HL-60 (cell line): ENCODE results near the gene PIK3R3.

Experiments used
- DNase-seq, 2 experiments: peaks; one replicate each; pipeline ENCODE4 v3.0.0-alpha.2; 2010 to 2020; ENCODE audit warnings: low read depth in 1 of 2, low spot score in 1 of 2
- H3K27ac ChIP-seq: fragments of 250-450 bp; sonication (Bioruptor Pico); replicated peaks from 2 replicates; pipeline ENCODE4 v1.5.1; 2020; ENCODE audit warnings: mild to moderate bottlenecking, moderate library complexity
- H3K27me3 ChIP-seq: fragments of 250-450 bp; sonication (Bioruptor Pico); 2 replicates; pipeline ENCODE4 v1.5.1; 2021; ENCODE audit warnings: mild to moderate bottlenecking, moderate library complexity; ENCODE audit not compliant: insufficient read depth, poor library complexity, severe bottlenecking
- H3K4me3 ChIP-seq: replicated peaks from 2 replicates; pipeline ENCODE4 v1.5.1; 2011; ENCODE audit warnings: mild to moderate bottlenecking, control low read depth, low read length; ENCODE audit not compliant: insufficient read depth
- GABPA ChIP-seq: IDR thresholded peaks from 2 replicates; pipeline ENCODE4 v1.6.1; 2012; ENCODE audit warnings: low read depth
- POLR2AphosphoS5 ChIP-seq: IDR thresholded peaks from 2 replicates; pipeline ENCODE4 v1.6.1; 2012; ENCODE audit warnings: low read depth
- SPI1 ChIP-seq: IDR thresholded peaks from 2 replicates; pipeline ENCODE4 v1.6.1; 2012; ENCODE audit warnings: low read depth, mild to moderate bottlenecking, borderline replicate concordance
- TF ChIP-seq, protein P1 (sequence below): IDR thresholded peaks from 2 replicates; pipeline ENCODE4 v1.6.1; 2012; ENCODE audit warnings: low read depth; ENCODE audit not compliant: insufficient replicate concordance
- TF ChIP-seq, protein P2 (sequence below): IDR thresholded peaks from one replicate; pipeline ENCODE4 v1.5.1; 2011; ENCODE audit warnings: low read length, control low read depth, inconsistent platforms; ENCODE audit not compliant: insufficient read depth

Gene PIK3R3

DNA sequence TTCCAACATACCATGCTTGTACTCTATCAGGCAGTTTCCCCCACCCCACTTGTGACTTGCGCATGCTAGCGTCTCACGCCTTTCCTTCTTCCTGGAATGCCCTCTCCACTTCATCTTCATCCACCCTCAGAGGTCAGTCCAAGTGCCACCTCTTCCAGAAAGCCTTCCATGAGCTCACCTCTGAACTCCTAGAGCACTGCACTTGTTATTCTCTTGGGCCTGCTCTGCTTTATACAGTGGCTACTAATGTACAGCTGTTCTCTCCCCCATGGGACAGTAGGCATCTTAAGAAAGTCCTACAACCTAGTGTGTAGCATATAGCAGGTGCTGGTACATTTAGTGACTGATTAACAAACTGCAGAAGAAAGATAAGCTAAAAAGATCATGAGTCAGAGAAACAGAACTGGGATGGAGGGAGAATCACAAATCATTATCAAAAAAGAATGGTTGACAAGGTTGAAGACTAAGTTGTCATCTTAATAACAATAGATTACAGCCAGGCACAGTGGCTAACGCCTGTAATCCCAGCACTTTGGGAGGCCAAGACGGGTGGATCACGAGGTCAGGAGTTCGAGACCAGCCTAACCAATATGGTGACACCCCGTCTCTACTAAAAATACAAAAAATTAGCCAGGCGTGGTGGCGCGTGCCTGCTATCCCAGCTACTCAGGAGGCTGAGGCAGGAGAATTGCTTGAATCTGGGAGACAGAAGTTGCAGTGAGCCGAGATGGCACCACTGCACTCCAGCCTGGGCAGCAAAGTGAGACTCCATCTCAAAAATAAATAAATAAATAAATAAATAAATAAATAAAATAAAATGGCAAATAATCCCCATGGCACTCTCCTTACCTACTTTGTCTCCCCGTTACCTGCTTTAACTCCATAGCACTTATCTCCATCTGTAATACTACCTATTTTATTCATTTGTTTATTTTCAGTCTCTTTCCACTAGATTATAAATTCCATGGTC, 26.2 kb upstream of the PIK3R3 start:
- TF ChIP-seq POLR2AphosphoS5 (no peak), GABPA (no peak), SPI1 (no peak)
- TF ChIP-seq, protein P1, sequence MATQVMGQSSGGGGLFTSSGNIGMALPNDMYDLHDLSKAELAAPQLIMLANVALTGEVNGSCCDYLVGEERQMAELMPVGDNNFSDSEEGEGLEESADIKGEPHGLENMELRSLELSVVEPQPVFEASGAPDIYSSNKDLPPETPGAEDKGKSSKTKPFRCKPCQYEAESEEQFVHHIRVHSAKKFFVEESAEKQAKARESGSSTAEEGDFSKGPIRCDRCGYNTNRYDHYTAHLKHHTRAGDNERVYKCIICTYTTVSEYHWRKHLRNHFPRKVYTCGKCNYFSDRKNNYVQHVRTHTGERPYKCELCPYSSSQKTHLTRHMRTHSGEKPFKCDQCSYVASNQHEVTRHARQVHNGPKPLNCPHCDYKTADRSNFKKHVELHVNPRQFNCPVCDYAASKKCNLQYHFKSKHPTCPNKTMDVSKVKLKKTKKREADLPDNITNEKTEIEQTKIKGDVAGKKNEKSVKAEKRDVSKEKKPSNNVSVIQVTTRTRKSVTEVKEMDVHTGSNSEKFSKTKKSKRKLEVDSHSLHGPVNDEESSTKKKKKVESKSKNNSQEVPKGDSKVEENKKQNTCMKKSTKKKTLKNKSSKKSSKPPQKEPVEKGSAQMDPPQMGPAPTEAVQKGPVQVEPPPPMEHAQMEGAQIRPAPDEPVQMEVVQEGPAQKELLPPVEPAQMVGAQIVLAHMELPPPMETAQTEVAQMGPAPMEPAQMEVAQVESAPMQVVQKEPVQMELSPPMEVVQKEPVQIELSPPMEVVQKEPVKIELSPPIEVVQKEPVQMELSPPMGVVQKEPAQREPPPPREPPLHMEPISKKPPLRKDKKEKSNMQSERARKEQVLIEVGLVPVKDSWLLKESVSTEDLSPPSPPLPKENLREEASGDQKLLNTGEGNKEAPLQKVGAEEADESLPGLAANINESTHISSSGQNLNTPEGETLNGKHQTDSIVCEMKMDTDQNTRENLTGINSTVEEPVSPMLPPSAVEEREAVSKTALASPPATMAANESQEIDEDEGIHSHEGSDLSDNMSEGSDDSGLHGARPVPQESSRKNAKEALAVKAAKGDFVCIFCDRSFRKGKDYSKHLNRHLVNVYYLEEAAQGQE = no peak
- TF ChIP-seq, protein P2, sequence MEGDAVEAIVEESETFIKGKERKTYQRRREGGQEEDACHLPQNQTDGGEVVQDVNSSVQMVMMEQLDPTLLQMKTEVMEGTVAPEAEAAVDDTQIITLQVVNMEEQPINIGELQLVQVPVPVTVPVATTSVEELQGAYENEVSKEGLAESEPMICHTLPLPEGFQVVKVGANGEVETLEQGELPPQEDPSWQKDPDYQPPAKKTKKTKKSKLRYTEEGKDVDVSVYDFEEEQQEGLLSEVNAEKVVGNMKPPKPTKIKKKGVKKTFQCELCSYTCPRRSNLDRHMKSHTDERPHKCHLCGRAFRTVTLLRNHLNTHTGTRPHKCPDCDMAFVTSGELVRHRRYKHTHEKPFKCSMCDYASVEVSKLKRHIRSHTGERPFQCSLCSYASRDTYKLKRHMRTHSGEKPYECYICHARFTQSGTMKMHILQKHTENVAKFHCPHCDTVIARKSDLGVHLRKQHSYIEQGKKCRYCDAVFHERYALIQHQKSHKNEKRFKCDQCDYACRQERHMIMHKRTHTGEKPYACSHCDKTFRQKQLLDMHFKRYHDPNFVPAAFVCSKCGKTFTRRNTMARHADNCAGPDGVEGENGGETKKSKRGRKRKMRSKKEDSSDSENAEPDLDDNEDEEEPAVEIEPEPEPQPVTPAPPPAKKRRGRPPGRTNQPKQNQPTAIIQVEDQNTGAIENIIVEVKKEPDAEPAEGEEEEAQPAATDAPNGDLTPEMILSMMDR = no peak
- no peak overlapping the region for H3K27ac ChIP-seq
- no peak overlapping the region for H3K4me3 ChIP-seq
- DNase-seq = no peak
- no peaks in the 10 kb centered on the region for H3K27me3 ChIP-seq

DNA sequence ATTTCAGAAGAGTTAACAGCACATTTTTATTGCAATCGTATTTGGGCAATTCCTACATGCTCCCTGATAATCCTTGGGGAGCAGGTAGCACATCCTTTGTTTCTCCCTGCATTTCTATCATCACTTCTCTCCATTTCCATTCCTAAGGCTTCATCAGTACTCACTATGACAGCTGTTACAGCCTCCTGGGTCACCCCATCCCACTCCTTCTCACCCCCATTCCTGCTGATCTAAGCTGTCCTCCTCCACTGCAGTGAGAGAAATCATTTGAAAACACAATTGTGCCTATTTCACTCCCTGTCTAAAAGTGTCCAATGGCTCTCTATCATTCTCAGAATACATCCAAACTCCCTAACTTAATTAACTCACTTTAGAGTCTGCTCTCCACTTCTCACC, 25.5 kb upstream of the PIK3R3 start:
- Histone ChIP-seq H3K27ac (no peak overlapping the region), H3K27me3 (no peaks in the 10 kb centered on the region), H3K4me3 (no peak overlapping the region)
- TF ChIP-seq SPI1 = no peak
- no peak for TF ChIP-seq POLR2AphosphoS5
- no peak for TF ChIP-seq GABPA
- TF ChIP-seq, protein P2 = no peak
- TF ChIP-seq, protein P1 = no peak
- DNase-seq = no peak

DNA sequence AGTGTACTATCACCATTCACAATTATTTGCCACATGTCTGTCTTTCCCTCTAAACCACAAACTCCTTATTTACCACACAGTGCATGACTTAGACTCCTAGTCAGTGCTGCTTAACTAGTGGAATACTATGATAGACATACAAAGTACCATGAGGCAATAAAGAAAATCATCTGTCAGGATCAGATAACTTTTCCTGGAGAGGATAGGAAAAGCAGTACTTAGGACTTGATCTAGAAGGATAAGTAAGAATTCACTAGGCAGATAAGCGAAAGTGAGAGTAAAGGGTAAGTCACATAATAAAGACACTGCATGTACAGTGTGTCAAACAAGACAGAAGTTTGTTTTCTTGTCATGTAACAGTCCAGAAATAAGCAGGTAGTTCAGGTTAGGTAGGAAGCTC, 21.3 kb upstream of the PIK3R3 start:
- H3K4me3 ChIP-seq = no peak overlapping the region
- DNase-seq = no peak
- TF ChIP-seq, protein P2 = no peak
- TF ChIP-seq, protein P1 = no peak
- TF ChIP-seq POLR2AphosphoS5 = no peak
- TF ChIP-seq SPI1 = no peak
- TF ChIP-seq GABPA = no peak
- no peaks in the 10 kb centered on the region for H3K27me3 ChIP-seq
- H3K27ac ChIP-seq = no peak overlapping the region
